ENCODE measurements around the gene COL25A1. TPM values are rescaled to one million over a fixed set of nuclear protein-coding genes. Genes with fewer than 3 reads are reported as not detected.

The COL25A1 gene
- polyA plus RNA-seq, 2 of the 4 experiments (the other 2 are of a cell fraction), result not detected

GRCh38 chr4:108839333-108839732 lies 463.1 kb downstream of the COL25A1 start:
- H3K4me1 ChIP-seq, result no peaks in the 10 kb centered on the region
- no peak overlapping the region for H3K4me3 ChIP-seq
- FAIRE-seq (no peak), ATAC-seq (no peak), DNase-seq (ENCODE audit: low read depth in 1 of 2, low spot score in 1 of 2) (no peak)
- TF ChIP-seq EP300 (IDR thresholded peaks at IDR 0.05) (no peak), RAD21 (conservative IDR thresholded peaks at IDR 0.05 in 1 of 2, IDR thresholded peaks at IDR 0.05 in 1 of 2) (no peak), RNF2 (IDR thresholded peaks at IDR 0.05; ENCODE audit: borderline replicate concordance, low read depth) (no peak), MAFK (IDR thresholded peaks at IDR 0.05; ENCODE audit: partially characterized antibody) (no peak), FOSB (CRISPR knock-in tag; IDR thresholded peaks at IDR 0.05) (no peak), NFE2L2 (conservative IDR thresholded peaks at IDR 0.05; ENCODE audit: low read length) (no peak), KDM1A (IDR thresholded peaks at IDR 0.05; ENCODE audit: low read depth) (no peak), NR3C1 (IDR thresholded peaks at IDR 0.05) (no peak), CBX2 (IDR thresholded peaks at IDR 0.05; ENCODE audit: borderline replicate concordance, low read depth) (no peak), SMC3 (IDR thresholded peaks at IDR 0.05) (no peak), TFCP2L1 (CRISPR knock-in tag; IDR thresholded peaks at IDR 0.05) (no peak), ATOH8 (CRISPR knock-in tag; IDR thresholded peaks at IDR 0.05; ENCODE audit: low read depth) (no peak), CBX8 (IDR thresholded peaks at IDR 0.05) (no peak), PBX3 (IDR thresholded peaks at IDR 0.05) (no peak), JUN (IDR thresholded peaks at IDR 0.05) (no peak)
- TF ChIP-seq, protein P1, sequence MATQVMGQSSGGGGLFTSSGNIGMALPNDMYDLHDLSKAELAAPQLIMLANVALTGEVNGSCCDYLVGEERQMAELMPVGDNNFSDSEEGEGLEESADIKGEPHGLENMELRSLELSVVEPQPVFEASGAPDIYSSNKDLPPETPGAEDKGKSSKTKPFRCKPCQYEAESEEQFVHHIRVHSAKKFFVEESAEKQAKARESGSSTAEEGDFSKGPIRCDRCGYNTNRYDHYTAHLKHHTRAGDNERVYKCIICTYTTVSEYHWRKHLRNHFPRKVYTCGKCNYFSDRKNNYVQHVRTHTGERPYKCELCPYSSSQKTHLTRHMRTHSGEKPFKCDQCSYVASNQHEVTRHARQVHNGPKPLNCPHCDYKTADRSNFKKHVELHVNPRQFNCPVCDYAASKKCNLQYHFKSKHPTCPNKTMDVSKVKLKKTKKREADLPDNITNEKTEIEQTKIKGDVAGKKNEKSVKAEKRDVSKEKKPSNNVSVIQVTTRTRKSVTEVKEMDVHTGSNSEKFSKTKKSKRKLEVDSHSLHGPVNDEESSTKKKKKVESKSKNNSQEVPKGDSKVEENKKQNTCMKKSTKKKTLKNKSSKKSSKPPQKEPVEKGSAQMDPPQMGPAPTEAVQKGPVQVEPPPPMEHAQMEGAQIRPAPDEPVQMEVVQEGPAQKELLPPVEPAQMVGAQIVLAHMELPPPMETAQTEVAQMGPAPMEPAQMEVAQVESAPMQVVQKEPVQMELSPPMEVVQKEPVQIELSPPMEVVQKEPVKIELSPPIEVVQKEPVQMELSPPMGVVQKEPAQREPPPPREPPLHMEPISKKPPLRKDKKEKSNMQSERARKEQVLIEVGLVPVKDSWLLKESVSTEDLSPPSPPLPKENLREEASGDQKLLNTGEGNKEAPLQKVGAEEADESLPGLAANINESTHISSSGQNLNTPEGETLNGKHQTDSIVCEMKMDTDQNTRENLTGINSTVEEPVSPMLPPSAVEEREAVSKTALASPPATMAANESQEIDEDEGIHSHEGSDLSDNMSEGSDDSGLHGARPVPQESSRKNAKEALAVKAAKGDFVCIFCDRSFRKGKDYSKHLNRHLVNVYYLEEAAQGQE (IDR thresholded peaks at IDR 0.05), result no peak
- 29% methylated on average over 3 of the region's 3 CpGs for WGBS (ENCODE audit: missing lambda C conversion rate)
- CTCF ChIA-PET, result interaction anchor here (0.9 kb wide), 1 partner anchor 735 kb away, joined by 3 read pairs; no protein-coding TSS in a partner anchor
- H3K27ac ChIP-seq, result no peak overlapping the region
- H3K4me2 ChIP-seq, result no peak overlapping the region
- no peaks in the 10 kb centered on the region for H3K9me3 ChIP-seq
- POLR2A ChIA-PET, result no interaction called here

DNA sequence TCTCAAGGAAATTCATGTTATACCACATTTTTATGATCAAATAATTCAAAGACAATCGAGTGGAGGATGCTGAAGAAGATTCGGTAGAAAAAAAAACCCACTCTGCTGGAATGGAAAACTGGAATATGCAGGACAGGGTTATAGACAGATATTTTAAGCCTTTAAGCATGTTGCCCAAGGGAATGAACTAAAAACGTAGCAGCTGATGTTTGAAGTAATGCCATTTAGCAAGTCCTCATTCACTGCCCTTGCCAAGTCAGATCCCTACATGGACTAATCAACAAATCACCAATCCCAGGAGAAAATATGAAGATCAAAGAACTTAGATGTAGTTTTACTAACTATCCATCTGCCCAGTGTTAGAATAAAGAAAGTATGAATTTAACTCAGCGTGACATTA lies 464.0 kb downstream of the COL25A1 start:
- Histone ChIP-seq H3K27ac (no peak overlapping the region), H3K9me3 (no peaks in the 10 kb centered on the region), H3K4me2 (no peak overlapping the region), H3K4me1 (no peaks in the 10 kb centered on the region), H3K4me3 (no peak overlapping the region)
- FAIRE-seq (no peak), ATAC-seq (no peak), DNase-seq (ENCODE audit: low read depth in 1 of 2, low spot score in 1 of 2) (no peak)
- CTCF ChIA-PET, result no interaction called here
- no peak for TF ChIP-seq EHF (CRISPR knock-in tag; IDR thresholded peaks at IDR 0.05)
- TF ChIP-seq SREBF2 (IDR thresholded peaks at IDR 0.05), result no peak
- no peak for TF ChIP-seq GATA3 (IDR thresholded peaks at IDR 0.05; ENCODE audit: borderline replicate concordance)
- no peak for TF ChIP-seq HOXB5 (CRISPR knock-in tag; IDR thresholded peaks at IDR 0.05)
- no peak for TF ChIP-seq FOXS1 (CRISPR knock-in tag; IDR thresholded peaks at IDR 0.05)
- no peak for TF ChIP-seq ATOH8 (CRISPR knock-in tag; IDR thresholded peaks at IDR 0.05; ENCODE audit: low read depth)
- TF ChIP-seq PBX3 (IDR thresholded peaks at IDR 0.05), result no peak
- TF ChIP-seq RNF2 (IDR thresholded peaks at IDR 0.05; ENCODE audit: borderline replicate concordance, low read depth), result no peak
- TF ChIP-seq HOXB13 (CRISPR knock-in tag; IDR thresholded peaks at IDR 0.05; ENCODE audit: low read depth), result no peak
- TF ChIP-seq MAZ (IDR thresholded peaks at IDR 0.05; ENCODE audit: borderline replicate concordance, low read depth, low read length), result no peak
- no peak for TF ChIP-seq FOSB (CRISPR knock-in tag; IDR thresholded peaks at IDR 0.05)
- TF ChIP-seq ZNF302 (CRISPR knock-in tag; IDR thresholded peaks at IDR 0.05), result no peak
- no peak for TF ChIP-seq ZSCAN20 (CRISPR knock-in tag; IDR thresholded peaks at IDR 0.05)
- TF ChIP-seq POLR2AphosphoS2 (conservative IDR thresholded peaks at IDR 0.05; ENCODE audit: low read length), result no peak
- TF ChIP-seq HOXA7 (CRISPR knock-in tag; IDR thresholded peaks at IDR 0.05), result no peak
- POLR2A ChIA-PET, result no interaction called here
- 40% methylated on average over 4 of the region's 4 CpGs for WGBS (ENCODE audit: missing lambda C conversion rate)
